Loucy (cell line): ENCODE data around the gene GPR17.

Experiments used
- H2AFZ ChIP-seq: fragments of 200-600 bp; sonication (generic); 2 replicates; pipeline ENCODE4 v1.6.0; 2016; ENCODE audit warnings: antibody characterized with exemption, mild to moderate bottlenecking, low read length, moderate library complexity
- H3F3A ChIP-seq: fragments of 200-600 bp; 2 replicates; pipeline ENCODE4 v1.6.0; 2016; ENCODE audit warnings: antibody characterized with exemption, low read depth, mild to moderate bottlenecking
- H3K27me3 ChIP-seq: fragments of 200-600 bp; sonication (generic); 2 replicates; pipeline ENCODE4 v1.6.1; 2014; ENCODE audit warnings: low read length, mild to moderate bottlenecking; ENCODE audit not compliant: insufficient read depth, poor library complexity, severe bottlenecking
- H3K36me3 ChIP-seq: fragments of 200-600 bp; sonication (generic); 2 replicates; pipeline ENCODE4 v1.6.1; 2016; ENCODE audit warnings: low read length; ENCODE audit not compliant: insufficient read depth
- H3K4me1 ChIP-seq: fragments of 200-600 bp; sonication (generic); 2 replicates; pipeline ENCODE4 v1.5.1; 2014; ENCODE audit warnings: low read length, mild to moderate bottlenecking; ENCODE audit not compliant: insufficient read depth, poor library complexity, severe bottlenecking
- H3K4me2 ChIP-seq: fragments of 200-600 bp; sonication (generic); 2 replicates; pipeline ENCODE4 v1.6.0; 2014; ENCODE audit warnings: antibody characterized with exemption, low read length, low read depth, mild to moderate bottlenecking; ENCODE audit not compliant: poor library complexity, severe bottlenecking
- H3K4me3 ChIP-seq: fragments of 200-600 bp; sonication (generic); 2 replicates; pipeline ENCODE4 v1.5.1; 2014; ENCODE audit warnings: low read length, mild to moderate bottlenecking, mixed read lengths; ENCODE audit not compliant: poor library complexity, severe bottlenecking
- H3K79me2 ChIP-seq: fragments of 200-600 bp; sonication (generic); 2 replicates; pipeline ENCODE4 v1.6.1; 2014; ENCODE audit warnings: low read length; ENCODE audit not compliant: insufficient read depth
- H3K9ac ChIP-seq: fragments of 200-600 bp; sonication (generic); 2 replicates; pipeline ENCODE4 v1.6.0; 2014; ENCODE audit warnings: mild to moderate bottlenecking, low read depth, low read length, moderate library complexity; ENCODE audit not compliant: poor library complexity, severe bottlenecking
- H3K9me2 ChIP-seq: fragments of 200-600 bp; sonication (generic); replicated peaks from 2 replicates; pipeline ENCODE4 v1.6.1; 2016; ENCODE audit warnings: low read depth, low read length, mixed read lengths
- H3K9me3 ChIP-seq: fragments of 200-600 bp; sonication (generic); 2 replicates; pipeline ENCODE4 v1.6.1; 2014; ENCODE audit warnings: mild to moderate bottlenecking, antibody characterized with exemption, low read length, low read depth; ENCODE audit not compliant: insufficient read depth
- H4K20me1 ChIP-seq: fragments of 200-600 bp; sonication (generic); 2 replicates; pipeline ENCODE4 v1.6.0; 2014; ENCODE audit warnings: antibody characterized with exemption, low read length, mild to moderate bottlenecking; ENCODE audit not compliant: insufficient read depth, poor library complexity, severe bottlenecking
- EZH2phosphoT487 ChIP-seq: fragments of 200-600 bp; IDR thresholded peaks from 2 replicates; pipeline ENCODE4 v1.6.1; 2018; ENCODE audit warnings: antibody characterized with exemption, mild to moderate bottlenecking, moderate library complexity, borderline replicate concordance
- TF ChIP-seq, protein P1 (sequence below): fragments of 200-600 bp; sonication (generic); conservative IDR thresholded peaks from 2 replicates; pipeline ENCODE4 v1.5.1; 2014; ENCODE audit warnings: mild to moderate bottlenecking, antibody characterized with exemption, low read length

Gene GPR17

DNA sequence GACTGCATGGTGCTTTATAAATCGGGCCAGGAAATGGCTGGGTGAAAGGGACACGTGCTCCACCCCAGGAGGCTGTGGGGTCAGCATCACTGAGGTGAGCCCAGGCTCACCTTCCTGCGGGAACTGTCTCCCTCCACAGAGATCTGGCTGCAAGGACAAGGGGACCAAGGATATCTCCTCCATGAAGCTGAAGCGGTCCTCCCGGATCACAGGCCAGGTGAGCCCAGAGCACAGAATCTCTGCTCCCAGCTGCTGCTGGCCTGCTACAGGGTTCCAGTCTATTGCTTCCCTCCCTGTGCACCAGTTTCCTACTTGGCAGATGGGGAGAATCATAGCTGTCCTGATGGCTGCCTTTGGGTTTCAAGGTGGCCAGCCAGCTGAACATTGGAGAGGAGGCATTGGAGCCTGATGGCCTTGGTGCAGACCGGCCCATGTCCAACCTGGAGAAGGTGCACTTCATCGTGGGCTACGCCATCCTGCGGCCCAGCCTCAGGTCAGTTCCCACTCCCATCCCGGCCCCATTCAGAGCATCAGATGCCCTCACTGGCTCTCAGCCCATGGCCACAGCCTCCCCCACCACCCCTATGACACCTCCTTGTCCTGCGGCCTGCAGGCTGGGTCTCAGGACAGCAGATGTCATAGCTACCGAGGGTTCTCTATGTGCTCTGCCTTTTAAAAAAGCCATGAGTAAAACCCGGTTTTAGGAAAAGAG is 33.7 kb upstream of the GPR17 start:
- Histone ChIP-seq H3K4me2 (no peak overlapping the region), H3K4me1 (peaks cover 57% of the 10 kb centered on the region), H2AFZ (no peak overlapping the region), H3K36me3 (no peaks in the 10 kb centered on the region), H3K79me2 (no peaks in the 10 kb centered on the region), H3K9ac (no peak overlapping the region), H3K27me3 (no peaks in the 10 kb centered on the region), H3K9me3 (peaks cover 12% of the 10 kb centered on the region; the same call in 1 of the 2 replicates), H3K4me3 (no peak overlapping the region), H4K20me1 (no peaks in the 10 kb centered on the region), H3F3A (peaks cover 32% of the 10 kb centered on the region), H3K9me2 (no peaks in the 10 kb centered on the region)
- no peak for TF ChIP-seq EZH2phosphoT487
- TF ChIP-seq, protein P1, sequence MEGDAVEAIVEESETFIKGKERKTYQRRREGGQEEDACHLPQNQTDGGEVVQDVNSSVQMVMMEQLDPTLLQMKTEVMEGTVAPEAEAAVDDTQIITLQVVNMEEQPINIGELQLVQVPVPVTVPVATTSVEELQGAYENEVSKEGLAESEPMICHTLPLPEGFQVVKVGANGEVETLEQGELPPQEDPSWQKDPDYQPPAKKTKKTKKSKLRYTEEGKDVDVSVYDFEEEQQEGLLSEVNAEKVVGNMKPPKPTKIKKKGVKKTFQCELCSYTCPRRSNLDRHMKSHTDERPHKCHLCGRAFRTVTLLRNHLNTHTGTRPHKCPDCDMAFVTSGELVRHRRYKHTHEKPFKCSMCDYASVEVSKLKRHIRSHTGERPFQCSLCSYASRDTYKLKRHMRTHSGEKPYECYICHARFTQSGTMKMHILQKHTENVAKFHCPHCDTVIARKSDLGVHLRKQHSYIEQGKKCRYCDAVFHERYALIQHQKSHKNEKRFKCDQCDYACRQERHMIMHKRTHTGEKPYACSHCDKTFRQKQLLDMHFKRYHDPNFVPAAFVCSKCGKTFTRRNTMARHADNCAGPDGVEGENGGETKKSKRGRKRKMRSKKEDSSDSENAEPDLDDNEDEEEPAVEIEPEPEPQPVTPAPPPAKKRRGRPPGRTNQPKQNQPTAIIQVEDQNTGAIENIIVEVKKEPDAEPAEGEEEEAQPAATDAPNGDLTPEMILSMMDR = no peak

DNA sequence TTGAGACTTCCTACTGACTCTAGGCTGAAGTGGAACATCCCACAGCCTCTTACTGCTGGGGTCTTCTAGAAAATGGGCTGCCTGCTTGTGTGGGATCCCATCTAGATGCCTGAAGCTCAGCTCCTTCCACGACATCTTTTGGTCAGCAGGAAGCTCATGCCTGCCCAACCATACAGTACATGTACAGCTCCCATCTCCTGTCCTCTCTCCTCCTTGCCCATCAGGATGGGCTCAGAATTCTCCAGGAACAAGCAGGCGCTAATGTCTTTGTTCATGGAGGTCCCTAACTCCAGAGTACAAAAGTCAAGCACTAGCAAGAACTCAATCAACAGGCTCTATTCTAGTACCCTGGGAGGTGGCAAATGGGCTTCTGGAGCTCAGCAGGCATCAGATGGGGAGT is 31.7 kb upstream of the GPR17 start:
- Histone ChIP-seq H3K4me3 (peak overlapping the region; percentile 58), H3F3A (peaks cover 32% of the 10 kb centered on the region), H2AFZ (no peak overlapping the region), H3K4me1 (peaks cover 58% of the 10 kb centered on the region), H3K9me3 (peaks cover 12% of the 10 kb centered on the region; the same call in 1 of the 2 replicates), H3K4me2 (peak overlapping the region; percentile 93), H4K20me1 (no peaks in the 10 kb centered on the region), H3K27me3 (no peaks in the 10 kb centered on the region), H3K79me2 (no peaks in the 10 kb centered on the region), H3K9ac (peak overlapping the region; percentile 77), H3K36me3 (no peaks in the 10 kb centered on the region), H3K9me2 (no peaks in the 10 kb centered on the region)
- TF ChIP-seq EZH2phosphoT487 = no peak
- TF ChIP-seq, protein P1 = no peak

- peak overlapping the region; percentile 93 for H3K4me2 ChIP-seq
- H3K9ac ChIP-seq = peak overlapping the region; percentile 77
- H3K4me1 ChIP-seq = peaks cover 59% of the 10 kb centered on the region
- no peaks in the 10 kb centered on the region for H3K27me3 ChIP-seq
- H3K9me3 ChIP-seq = peaks cover 12% of the 10 kb centered on the region; the same call in 1 of the 2 replicates
- H3K4me3 ChIP-seq = peak overlapping the region; percentile 58
- H3K79me2 ChIP-seq = no peaks in the 10 kb centered on the region
- H2AFZ ChIP-seq = no peak overlapping the region; the same call in 1 of the 2 replicates
- TF ChIP-seq, protein P1 = no peak
- TF ChIP-seq EZH2phosphoT487 = no peak
- H4K20me1 ChIP-seq = no peaks in the 10 kb centered on the region
- peaks cover 32% of the 10 kb centered on the region for H3F3A ChIP-seq
- H3K36me3 ChIP-seq = no peaks in the 10 kb centered on the region
- H3K9me2 ChIP-seq = no peaks in the 10 kb centered on the region
These were observed 31.2 kb upstream of the GPR17 start for GRCh38 chr2:127614731-127615130.
